ENCODE measurements around the gene GALNT12. TPM values are rescaled to one million over a fixed set of nuclear protein-coding genes. Genes with fewer than 3 reads are reported as not detected.

Gene GALNT12
- total and polyA plus RNA-seq, 2 donors (not counting 1 experiment from before 2014, with no cell fraction given): 3.2 to 4.5 TPM

DNA sequence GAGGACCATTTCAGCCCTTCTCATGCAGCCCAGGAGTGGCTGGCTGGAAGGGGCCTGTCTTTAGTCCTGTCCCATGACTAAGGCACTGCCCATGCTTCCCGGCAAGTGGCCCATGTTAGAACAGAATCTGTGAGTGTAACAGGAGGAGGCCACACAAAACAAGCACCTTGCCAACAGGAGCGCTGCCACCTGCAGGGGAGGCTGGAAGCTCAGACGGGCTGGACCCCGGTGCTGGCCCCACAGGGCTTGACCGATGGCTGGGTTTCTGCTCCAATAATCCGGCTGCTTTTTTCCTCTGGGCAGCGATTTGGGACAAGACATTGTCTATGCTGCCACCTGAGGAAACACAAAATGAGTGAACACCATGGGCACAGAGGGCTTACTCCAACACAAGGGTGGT is 39.6 kb upstream of the GALNT12 start:
- WGBS (ENCODE audit: insufficient coverage): 98% methylated on average over 6 of the region's 7 CpGs

DNA sequence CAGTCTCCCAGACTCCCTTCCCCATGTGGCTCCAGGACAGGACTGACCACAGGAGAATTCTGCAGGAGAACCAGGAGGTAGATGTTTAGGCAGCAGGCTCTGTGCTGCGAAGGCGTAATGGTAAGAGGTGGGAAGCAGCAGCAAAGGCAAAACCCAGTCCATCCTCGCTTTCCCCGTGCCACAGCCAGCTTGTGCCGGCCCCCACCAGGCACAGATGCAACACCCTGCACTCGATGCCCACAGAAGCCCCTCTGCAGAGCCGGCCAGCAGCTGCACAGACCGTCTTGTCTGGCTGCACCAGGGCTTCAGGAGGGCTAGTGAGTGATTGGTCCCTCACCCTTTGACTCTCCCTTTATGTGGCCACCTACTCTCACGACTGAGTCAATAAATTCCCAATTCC is 39.1 kb upstream of the GALNT12 start:
- Histone ChIP-seq H3K4me3 (ENCODE audit: control extremely low read depth in 1 of 5, extremely low read depth in 1 of 5, insufficient read depth in 1 of 5, low read depth in 2 of 5, low read length in 4 of 5) (no peak overlapping the region), H2AFZ (ENCODE audit: insufficient read depth, low read depth, low read length, poor library complexity, severe bottlenecking) (no peak overlapping the region), H3K9ac (ENCODE audit: low read length) (no peak overlapping the region), H4K20me1 (ENCODE audit: control insufficient read depth, insufficient read depth, low read length, poor library complexity, severe bottlenecking) (no peaks in the 10 kb centered on the region), H3K4me1 (ENCODE audit: control insufficient read depth in 2 of 2, insufficient read depth in 2 of 2, low read length in 2 of 2) (no peaks in the 10 kb centered on the region), H3K36me3 (replicated peaks in 1 of 2; ENCODE audit: control extremely low read depth in 1 of 2, control insufficient read depth in 1 of 2, extremely low read depth in 1 of 2, insufficient read depth in 2 of 2, low read length in 1 of 2) (peaks cover 0 to 30% of the 10 kb centered on the region in 2 experiments), H3K27ac (ENCODE audit: low read length in 2 of 2) (no peak overlapping the region), H3K79me2 (ENCODE audit: control insufficient read depth, insufficient read depth, low read length) (no peaks in the 10 kb centered on the region), H3K9me3 (ENCODE audit: control extremely low read depth in 1 of 3, control insufficient read depth in 2 of 3, insufficient read depth in 1 of 3, low read length in 2 of 3) (no peaks in the 10 kb centered on the region), H3K27me3 (replicated peaks in 1 of 4; ENCODE audit: control extremely low read depth in 1 of 4, control insufficient read depth in 3 of 4, insufficient read depth in 4 of 4, low read length in 3 of 4) (no peaks in the 10 kb centered on the region), H3K4me2 (replicated peaks; ENCODE audit: low read depth, low read length, poor library complexity, severe bottlenecking) (no peak overlapping the region)
- Mint-ChIP-seq H3K9me3 (ENCODE audit: insufficient read depth) (no peaks in the 10 kb centered on the region), H3K4me1 (no peaks in the 10 kb centered on the region), H3K27me3 (no peaks in the 10 kb centered on the region), H3K27ac (no peak overlapping the region), H3K4me3 (no peak overlapping the region)
- TF ChIP-seq, protein P1, sequence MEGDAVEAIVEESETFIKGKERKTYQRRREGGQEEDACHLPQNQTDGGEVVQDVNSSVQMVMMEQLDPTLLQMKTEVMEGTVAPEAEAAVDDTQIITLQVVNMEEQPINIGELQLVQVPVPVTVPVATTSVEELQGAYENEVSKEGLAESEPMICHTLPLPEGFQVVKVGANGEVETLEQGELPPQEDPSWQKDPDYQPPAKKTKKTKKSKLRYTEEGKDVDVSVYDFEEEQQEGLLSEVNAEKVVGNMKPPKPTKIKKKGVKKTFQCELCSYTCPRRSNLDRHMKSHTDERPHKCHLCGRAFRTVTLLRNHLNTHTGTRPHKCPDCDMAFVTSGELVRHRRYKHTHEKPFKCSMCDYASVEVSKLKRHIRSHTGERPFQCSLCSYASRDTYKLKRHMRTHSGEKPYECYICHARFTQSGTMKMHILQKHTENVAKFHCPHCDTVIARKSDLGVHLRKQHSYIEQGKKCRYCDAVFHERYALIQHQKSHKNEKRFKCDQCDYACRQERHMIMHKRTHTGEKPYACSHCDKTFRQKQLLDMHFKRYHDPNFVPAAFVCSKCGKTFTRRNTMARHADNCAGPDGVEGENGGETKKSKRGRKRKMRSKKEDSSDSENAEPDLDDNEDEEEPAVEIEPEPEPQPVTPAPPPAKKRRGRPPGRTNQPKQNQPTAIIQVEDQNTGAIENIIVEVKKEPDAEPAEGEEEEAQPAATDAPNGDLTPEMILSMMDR (IDR thresholded peaks at IDR 0.05): no peak
- TF ChIP-seq EZH2 (IDR thresholded peaks at IDR 0.05; ENCODE audit: borderline replicate concordance, insufficient read depth, low read depth, low read length, poor library complexity, severe bottlenecking): no peak
- ATAC-seq (ENCODE audit: low read depth) (no peak), DNase-seq (no peak)
- intact Hi-C loops (cut with micrococcal nuclease): no loop called here
- CTCF ChIA-PET: interaction anchor here (3.1 kb wide), 1 partner anchor 7 kb away, joined by 12 read pairs; no protein-coding TSS in a partner anchor
- WGBS (ENCODE audit: insufficient coverage): 99% methylated on average over 8 of the region's 9 CpGs
- POLR2A ChIA-PET: no interaction called here

More for the DNA sequence above, 39.6 kb upstream of the GALNT12 start:
- H3K9me3 Mint-ChIP-seq (ENCODE audit: insufficient read depth): no peaks in the 10 kb centered on the region
- Histone ChIP-seq H3K27me3 (replicated peaks in 1 of 4; ENCODE audit: control extremely low read depth in 1 of 4, control insufficient read depth in 3 of 4, insufficient read depth in 4 of 4, low read length in 3 of 4) (no peaks in the 10 kb centered on the region), H3K9me3 (ENCODE audit: control extremely low read depth in 1 of 3, control insufficient read depth in 2 of 3, insufficient read depth in 1 of 3, low read length in 2 of 3) (no peaks in the 10 kb centered on the region), H3K4me1 (ENCODE audit: control insufficient read depth in 2 of 2, insufficient read depth in 2 of 2, low read length in 2 of 2) (no peaks in the 10 kb centered on the region), H3K36me3 (replicated peaks in 1 of 2; ENCODE audit: control extremely low read depth in 1 of 2, control insufficient read depth in 1 of 2, extremely low read depth in 1 of 2, insufficient read depth in 2 of 2, low read length in 1 of 2) (peaks cover 0 to 25% of the 10 kb centered on the region in 2 experiments), H3K4me3 (ENCODE audit: control extremely low read depth in 1 of 5, extremely low read depth in 1 of 5, insufficient read depth in 1 of 5, low read depth in 2 of 5, low read length in 4 of 5) (no peak overlapping the region), H3K27ac (ENCODE audit: low read length in 2 of 2) (no peak overlapping the region), H4K20me1 (ENCODE audit: control insufficient read depth, insufficient read depth, low read length, poor library complexity, severe bottlenecking) (no peaks in the 10 kb centered on the region), H3K9ac (ENCODE audit: low read length) (no peak overlapping the region), H3K79me2 (ENCODE audit: control insufficient read depth, insufficient read depth, low read length) (no peaks in the 10 kb centered on the region), H2AFZ (ENCODE audit: insufficient read depth, low read depth, low read length, poor library complexity, severe bottlenecking) (no peak overlapping the region), H3K4me2 (replicated peaks; ENCODE audit: low read depth, low read length, poor library complexity, severe bottlenecking) (no peak overlapping the region)
- no peak for ATAC-seq (ENCODE audit: low read depth)
- TF ChIP-seq EZH2 (IDR thresholded peaks at IDR 0.05; ENCODE audit: borderline replicate concordance, insufficient read depth, low read depth, low read length, poor library complexity, severe bottlenecking): no peak
- TF ChIP-seq, protein P1 (IDR thresholded peaks at IDR 0.05): no peak
- intact Hi-C loops (cut with micrococcal nuclease): no loop called here
- no peak for DNase-seq
- no peak overlapping the region for H3K4me3 Mint-ChIP-seq
- CTCF ChIA-PET: interaction anchor here (3.1 kb wide), 1 partner anchor 8 kb away, joined by 12 read pairs; no protein-coding TSS in a partner anchor
- no peak overlapping the region for H3K27ac Mint-ChIP-seq
- no peaks in the 10 kb centered on the region for H3K4me1 Mint-ChIP-seq
- no peaks in the 10 kb centered on the region for H3K27me3 Mint-ChIP-seq
- POLR2A ChIA-PET: no interaction called here
